Activated T-helper 9 cell treated with anti-CD3 and anti-CD28 coated beads, Interleukin-2, amount 50 U/mL, for 16 hours (primary cell): ENCODE measurements around the gene RASSF3.
"Not testable (repeated sequence)": the region's sequence is repeated elsewhere in the genome, so short reads cannot be mapped to it uniquely, and the experiment has no call there.

ENCODE experiments used
- DNase-seq: peaks from one replicate; pipeline ENCODE4 v3.0.0-alpha.2; 2020; ENCODE audit warnings: low read depth

RASSF3 gene

DNA sequence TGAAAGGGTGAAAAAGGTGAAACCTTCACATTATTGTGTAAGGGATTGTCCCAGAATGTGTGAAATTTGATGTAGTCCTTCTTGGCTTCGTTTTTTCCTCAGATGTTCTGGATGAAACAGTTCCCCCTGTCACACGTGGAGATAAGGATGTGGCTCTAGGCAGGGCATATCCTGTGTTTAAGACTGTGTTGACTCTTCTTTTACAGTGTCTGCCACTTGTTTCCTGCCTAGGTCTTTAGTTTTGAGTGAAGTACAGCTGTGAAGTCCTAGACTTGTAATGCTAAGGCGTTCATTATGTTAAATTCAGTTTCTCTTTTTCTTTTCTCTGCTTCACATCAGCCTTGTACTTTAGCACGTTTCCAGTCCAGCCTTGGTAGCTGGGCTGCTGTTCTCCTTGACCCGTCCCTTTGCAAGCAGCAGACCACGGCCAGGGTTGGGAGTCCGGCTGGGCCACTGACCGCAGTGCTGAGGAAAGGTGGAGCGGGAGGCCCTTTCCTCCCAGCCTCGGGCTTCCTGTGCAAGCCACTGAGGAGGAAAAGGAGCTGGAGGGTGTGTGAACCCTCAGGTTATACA, 59.1 kb downstream of the RASSF3 start:
- DNase-seq, result no peak

DNA sequence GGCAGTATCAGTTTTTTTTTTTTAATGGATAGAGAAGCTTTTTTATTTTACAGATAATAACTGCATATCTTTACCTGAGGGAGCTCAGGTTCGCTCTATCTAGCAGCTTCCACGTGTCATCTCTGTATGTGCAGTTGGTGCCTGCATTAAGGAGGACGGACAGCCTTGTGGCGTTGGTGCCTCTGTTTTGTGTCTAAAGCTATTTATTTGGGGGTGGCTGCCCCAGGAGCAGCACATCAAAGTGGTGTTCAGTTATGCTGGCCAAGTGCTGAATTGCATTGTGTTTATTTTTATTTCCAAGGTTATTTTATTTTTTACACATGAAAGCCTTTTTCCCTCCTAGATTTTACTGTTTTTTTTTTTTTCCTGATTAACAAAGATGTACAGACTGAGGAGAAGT, 59.7 kb downstream of the RASSF3 start:
- no peak for DNase-seq

DNA sequence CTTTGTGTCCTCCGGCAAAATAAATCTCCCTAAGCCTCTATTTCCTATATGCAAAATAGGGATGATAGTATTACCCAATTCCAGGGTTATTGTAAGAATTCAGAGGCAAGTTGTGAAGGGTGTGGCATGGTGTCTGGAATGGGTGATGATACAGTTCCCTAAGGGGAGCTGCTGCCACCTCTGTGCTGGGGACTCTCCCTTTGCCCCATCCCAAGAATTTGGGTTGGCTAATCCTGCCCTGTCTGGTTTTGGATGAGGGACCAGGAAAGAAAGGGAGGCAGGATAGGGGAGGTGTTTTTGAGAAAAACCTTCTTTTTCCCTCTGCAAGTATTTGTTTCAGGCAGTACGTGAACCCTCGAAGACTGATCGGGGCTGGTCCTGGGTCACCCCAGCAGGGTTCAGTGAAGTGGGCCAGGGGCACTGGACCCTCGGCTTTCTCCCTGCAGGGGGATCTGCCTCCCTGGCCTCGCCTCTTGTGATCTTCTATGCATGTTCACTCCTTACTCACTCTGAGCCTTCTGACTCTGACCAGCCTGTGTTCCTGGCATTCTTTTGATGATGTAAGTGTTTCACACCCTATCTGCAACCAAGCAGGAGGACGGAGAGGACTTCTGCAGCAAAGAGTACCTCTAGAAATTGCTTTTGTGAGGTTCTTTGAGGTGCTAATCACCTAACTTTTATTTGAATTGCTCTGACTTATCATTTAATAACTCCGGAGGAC, 60.8 kb downstream of the RASSF3 start:
- no peak for DNase-seq

DNA sequence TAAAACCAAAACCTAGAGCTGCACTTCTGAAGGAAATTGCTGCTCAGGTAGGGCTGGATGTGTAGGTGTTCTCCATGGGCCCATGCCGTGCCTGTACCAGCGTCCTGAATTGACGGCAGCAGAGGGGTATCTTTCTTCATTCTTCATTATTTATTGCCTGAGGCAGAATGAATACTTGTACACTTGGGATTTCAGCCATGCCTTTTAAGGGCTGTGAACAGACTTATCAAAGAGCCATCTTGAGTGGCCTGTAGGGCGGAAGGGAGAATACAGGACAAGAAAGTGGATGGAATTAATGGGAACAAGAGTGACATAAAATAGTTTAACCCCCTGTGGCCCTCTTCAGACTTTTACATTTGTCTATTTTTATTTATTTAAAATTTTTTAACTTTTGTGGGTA, 61.4 kb downstream of the RASSF3 start:
- DNase-seq, result no peak

DNA sequence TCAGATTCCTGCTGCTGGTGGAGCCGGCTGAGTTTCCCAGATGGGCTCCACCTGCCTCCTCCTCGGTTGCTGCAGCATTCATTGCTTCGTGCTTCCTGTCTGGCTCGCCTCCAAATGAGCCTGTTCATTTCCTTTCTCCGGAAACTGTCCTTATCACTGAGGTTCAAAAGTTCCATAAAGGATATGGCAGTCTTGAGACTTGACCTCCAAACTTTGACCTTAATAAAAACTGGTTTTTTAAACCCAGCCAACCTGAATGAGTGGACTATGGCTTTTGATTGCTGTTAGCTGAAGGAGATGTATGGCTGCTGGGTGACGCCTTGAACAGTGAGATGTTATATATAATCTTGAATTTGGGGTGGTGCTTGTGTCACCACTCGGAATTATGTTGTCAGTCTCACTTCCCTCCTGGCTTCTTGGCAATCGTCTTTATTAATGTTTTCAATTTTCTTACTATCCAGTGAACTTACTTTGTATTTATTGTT, 62.7 kb downstream of the RASSF3 start:
- peak; percentile 25 for DNase-seq

DNA sequence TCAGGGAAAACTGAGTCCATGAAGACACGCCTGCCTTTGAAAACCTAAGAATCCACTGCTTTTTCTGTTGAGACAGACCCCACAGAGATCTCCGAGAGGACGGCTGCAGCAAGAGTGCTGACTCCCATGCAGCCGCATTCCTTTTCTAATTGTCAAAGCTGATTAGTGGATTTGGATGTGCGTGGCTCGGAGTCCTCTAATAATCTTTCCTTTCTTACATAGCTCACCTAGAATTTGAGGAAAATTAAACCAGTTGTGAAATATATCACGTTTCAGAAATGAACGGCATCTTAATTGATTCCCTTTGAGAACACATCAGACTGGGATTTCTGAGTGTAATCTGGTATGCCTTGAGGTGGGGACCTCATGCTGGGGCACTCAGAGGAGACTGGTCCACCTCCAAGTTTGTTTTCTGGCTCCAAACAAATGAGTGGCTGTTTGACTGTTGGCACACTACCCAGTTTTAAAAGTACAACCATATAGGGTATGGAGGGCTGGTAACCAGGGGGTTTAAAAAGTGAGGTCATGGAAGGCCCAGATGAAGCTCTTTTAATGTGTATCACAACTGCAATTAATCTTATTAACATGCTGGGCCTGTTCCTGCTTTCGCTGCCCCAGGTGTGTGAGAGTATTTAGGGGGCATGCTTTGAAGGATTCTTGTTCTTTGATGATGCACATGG, 63.3 kb downstream of the RASSF3 start:
- DNase-seq, result no peak

DNA sequence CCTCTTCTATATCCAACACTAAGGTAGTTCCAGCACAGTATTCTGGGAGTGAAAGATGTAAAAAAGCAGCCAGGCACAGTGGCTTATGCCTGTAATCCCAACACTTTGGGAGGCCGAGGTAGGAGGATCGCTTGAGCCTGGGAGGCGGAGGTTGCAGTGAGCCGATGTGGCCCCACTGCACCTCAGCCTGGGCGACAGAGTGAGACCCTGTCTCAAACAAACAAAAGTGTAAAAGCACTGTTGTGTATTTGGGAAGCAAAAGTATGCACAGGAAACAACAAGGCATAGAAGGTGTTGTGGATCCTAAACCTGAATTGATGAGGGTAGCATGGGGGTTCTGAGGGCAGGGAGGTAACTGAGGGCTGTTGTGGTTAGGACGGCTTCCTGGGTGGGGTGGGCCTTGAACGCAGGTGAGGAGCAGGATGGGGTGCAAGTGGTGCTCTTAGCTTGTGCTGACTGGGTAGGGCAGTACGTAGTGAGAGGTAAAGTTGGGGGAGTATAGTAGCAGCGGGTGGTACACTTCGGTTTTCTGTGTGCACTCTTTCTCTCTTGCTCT, 64.2 kb downstream of the RASSF3 start:
- no peak for DNase-seq

DNA sequence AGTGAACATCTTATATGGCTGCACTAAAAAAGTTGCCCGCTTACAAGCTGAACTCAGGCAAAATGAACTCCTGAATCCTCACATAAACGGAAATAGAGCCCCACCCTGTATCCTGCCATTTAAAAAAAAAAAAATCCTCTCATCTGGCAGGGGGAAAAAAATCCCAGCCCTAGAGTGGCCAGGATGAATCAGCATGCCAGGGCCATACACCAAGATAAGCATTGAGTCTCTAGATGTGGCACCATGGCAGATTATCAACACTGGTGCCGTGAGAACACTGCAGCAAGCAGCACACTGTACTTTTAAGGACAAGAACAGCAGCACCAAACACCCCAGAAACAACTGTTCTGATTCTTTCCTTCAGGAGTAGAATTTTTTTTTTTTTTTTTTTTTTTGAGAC, 65.5 kb downstream of the RASSF3 start:
- no peak for DNase-seq

DNA sequence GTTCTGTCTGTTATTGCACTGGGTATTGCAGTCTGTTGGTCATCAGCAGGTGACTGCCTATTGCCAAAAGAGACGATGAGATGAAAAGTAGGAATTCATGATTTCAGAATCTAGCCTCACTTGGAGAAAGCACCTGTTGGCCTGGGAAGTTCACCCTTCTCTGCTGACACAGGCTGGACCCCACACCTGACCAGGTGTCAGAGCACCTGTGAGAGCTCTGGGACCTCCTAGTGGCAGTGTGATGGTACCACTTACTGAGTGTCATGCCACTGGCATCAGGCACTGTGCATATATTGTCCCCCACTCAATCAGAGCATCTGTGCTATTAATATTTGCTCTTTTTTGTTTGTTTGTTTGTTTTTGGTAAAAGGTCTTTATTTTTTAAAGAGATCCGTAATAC, 68.0 kb downstream of the RASSF3 start:
- DNase-seq, result no peak

DNA sequence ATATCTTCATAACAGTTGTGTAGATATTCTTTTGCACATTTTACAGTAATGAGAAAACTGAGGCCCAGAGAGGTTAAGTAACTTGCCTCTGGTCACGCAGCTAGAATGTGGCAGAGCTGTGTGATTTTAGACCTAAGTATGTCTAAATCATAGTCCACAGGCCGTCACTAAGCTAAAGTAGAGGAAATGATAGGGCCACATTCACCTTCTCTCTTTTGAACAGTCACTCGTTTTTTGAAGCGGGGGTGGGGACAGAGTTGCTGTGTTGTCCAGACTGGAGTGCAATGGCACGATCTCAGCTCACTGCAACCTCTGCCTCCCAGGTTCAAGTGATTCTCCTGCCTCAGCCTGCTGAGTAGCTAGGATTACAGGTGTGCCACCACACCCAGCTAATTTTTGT, 68.5 kb downstream of the RASSF3 start:
- no peak for DNase-seq

DNA sequence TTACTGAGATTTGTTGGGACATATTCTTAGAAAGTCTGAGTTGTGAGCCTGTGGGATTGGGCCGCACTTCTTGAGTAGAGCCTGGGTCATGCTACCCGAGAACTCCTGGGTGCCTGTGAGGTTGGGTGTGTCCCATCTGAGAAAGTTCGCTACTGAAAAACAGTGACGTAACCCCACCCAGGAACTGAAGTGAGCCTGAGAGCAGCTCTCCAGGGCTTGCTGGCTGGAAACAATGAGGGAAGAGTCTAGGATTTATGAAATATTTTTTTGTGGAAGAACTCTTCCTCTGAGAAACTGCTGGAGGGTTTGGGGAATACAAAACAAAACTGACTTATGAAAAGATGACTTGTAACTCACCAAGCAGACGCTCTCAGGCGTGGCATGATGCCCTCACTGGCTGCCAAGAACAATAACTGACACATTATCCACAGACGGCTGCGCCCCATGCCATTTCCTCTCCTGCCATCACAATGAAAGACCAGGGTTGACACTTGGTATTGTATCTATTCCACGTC, 69.2 kb downstream of the RASSF3 start:
- peak; percentile 34 for DNase-seq

DNA sequence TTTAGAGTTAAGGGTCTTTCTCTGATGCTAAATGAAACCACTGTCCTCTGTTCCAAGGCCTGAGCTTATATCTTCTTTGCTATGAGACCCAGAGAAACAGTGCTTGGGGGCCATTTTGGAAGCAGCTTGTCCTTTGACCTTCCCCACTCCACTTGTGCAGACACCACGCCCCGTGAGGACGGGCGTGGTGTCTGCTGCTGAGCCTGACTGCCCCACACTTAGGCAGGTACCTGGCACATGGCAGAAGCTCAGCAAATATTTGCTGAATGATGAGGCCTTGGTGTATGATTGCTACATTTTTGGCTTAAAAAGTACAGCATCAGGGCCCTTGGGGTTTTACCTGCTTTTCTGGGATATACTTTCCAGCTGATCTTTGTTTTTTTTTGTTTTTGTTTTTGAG, 69.9 kb downstream of the RASSF3 start:
- no peak for DNase-seq

DNA sequence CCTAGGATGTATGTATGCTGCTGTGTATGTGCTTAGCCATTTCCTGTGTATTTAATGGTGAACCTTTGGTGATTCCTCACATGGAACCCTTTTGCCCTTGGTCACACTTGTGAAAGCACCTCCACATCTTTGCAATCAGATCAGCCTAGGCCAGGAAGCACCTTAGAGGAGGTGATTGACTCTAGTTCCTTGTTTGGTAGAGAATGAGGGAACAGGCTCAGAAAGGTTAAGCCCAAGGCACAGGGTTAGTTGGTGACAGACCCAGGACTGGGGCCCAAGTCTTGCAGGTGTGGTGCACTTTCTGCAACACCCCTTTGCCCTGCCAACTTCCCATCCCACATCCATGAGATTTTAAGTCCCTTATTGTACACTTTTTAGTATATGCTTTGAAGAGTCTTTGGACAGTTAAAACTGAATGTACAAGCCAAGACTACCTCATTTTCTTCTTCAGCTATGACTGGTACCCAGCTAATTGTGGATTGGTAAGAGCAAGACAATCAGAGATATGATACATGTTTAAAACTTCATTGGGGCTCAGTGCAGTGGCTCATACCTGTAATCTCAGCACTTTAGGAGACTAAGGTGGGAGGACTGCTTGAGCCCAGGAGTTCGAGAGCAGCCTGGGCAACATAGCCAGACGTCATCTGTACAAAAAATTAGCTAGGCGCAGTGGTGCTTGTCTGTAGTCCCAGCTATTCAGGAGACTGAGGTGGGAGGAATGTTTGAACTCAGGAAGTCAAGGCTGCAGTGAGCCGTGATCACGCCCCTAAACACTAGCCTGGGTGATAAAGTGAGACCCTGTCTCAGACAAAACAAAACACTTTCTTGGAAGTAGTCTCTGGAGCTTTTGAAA, 71.1 kb downstream of the RASSF3 start:
- DNase-seq, result no peak

DNA sequence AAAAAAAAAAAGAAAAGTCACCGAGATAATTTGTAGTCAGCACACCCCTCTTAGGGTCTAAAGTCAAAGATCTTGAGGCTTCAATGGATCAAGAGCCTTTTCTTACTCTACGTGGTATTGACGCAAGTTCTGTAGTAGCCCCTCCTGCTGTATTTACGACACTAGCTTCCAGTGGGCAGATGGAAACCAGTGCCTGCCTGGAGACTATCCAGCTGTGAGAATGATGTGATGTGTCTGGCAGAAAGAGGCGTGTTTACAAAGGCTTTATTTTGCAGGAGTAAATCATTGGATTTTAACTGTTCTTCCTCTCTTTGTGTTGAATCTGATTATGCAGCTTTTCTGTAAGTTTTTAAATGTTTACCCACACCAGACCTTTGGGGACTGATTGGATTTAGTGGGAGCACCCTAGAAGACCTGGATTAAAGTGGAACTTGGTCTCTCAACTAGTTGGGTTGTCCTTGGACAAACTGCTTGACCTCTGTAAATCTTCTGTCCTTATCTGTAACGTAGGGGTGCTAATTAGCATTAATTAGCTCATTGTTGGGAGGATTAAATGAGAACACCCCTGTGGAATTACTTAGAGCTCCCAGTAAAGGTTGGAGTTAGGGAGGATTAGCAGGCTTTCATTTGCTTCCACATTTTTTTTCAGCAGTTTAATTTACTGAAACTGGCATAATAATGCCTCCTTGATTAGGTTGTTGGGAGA, 72.4 kb downstream of the RASSF3 start:
- DNase-seq, result no peak

DNA sequence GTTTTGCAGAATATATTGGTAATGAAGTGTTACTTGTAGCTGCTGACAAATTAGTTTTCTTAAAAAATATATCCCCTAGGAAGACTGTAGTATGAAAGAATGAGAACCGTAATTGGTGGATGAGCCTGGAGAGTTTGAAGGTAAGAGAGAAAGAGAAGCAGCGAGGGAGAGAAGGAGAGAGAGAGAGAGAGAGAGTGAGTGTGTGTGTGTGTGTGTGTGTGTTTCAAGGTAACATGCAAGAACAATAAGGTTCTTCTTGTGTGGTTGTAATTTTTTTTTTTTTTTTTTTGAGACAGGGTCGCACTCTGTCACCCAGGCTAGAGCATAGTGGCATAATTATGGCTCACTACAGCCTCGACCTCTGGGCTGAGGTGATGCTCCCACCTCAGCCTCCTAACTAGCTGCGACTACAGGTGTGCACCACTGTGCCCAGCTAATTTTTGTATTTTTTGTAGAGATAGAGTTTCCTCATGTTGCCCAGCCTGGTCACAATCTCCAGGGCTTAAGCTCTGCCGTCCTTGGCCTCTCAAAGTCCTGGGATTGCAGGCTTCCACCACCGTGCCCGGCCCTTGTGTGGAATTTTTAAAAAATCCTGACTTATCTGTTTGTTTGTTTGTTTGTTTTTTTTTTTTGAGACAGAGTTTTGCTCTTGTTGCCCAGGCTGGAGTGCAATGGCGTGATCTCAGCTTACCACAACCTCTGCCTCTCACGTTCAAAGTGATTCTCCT, 73.7 kb downstream of the RASSF3 start:
- DNase-seq, result no peak

DNA sequence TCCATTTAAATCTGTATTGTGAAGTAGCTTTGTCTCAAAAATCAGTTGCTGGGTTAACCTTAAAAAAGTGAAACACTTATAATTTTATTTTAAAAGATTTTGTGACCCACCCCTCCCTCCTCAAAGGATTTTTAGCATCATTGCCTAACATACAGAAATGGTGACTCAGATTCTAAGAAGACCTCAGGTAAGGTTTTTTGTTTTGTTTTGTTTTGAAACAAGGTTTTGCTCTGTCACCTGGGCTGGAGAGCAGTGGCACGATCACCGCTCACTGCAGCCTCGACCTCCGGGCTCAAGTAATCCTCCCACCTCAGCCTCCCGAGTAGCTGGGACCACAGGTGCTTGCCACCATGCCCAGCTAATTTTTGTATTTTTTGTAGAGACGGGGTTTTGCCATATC, 74.8 kb downstream of the RASSF3 start:
- no peak for DNase-seq

DNA sequence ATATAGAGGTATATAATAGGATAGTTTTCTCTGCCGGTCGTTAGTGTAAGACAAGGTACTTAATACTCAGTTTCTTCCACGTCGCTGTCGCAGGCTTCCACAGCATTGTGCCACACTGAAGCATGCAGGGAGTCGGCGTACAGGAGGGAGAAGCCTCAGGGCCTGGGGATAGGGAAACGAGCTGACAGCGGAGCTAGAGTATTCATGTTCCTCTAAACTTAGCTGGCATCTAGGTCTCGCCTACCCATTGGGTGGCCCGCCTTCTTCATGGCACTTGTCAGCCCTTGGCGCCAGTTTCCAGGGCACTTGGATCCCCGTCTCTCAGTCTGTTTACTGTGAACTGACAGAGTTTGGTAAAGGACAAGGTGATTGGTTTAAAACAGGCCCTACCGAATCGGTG, 75.3 kb downstream of the RASSF3 start:
- DNase-seq, result no peak

DNA sequence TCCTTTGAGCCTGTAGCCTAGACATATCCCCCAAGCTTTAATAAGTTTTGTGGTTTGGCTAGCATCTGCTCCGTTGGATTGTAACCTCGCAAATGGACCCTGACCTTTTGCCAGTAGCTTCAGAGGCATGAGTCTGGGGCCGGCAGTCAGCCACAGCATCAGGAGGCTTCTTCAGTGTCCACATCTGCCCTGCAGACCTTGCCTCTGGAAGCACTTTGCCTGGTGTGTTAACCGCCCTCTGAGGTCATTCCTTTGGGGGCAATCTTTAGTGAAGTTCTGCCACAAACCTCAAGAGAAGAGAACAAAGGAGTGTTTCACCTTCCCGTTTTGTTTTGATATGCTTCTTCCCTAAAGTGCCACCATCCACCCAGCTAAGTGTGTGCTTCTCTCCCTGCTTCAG, 77.5 kb downstream of the RASSF3 start:
- DNase-seq, result no peak

DNA sequence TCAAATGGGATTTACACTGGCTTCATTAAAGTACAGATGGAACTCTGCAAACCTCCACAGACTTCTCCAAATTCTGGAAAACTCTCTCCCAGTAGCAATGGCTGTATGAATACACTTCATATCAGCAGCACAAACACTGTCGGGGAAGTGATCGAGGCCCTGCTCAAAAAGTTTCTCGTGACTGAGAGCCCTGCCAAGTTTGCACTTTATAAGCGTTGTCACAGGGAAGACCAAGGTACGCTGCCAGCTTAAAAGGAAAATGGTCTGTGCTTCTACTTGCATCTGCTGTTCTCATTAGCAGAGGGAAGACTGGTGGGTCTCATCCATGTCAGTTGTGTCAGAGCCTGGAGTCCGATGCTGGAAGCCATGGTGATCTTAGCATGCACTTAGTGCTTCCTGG, 77.9 kb downstream of the RASSF3 start:
- DNase-seq, result no peak

DNA sequence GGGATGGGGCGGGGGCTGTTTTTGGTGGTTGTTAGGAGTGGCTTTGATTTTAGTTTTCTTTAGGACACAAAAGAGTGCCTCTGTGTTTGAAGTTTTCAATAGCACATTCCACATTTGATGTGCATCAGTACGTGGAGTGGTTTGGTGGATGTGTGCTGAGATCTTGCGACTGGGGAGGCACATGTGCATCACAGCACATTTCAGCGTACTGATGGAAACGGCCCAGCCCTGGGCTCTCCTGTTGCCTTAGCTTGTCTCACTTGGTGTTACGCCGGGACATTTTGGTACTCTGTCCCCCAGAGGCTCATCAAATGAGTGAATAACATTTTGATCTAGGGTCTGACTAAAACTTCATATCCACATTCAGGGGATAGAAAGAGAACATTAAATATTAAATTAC, 78.4 kb downstream of the RASSF3 start:
- no peak for DNase-seq

DNA sequence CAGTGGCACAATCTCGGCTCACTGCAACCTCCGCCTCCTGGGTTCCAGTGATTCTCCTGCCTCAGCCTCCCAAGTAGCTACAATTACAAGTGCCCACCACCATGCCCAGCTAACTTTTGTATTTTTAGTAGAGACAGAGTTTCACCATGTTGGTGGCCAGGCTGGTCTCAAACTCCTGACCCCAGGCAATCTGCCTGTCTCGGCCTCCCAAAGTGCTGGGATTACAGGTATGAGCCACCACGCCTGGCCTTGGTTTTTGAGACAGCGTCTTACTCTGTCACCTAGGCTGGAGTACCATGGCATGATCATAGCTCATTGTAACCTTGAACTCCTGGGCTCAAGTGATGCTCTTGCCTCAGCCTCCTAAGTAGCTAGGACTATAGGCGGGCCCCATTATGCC, 79.9 kb downstream of the RASSF3 start:
- not testable (repeated sequence) for DNase-seq
